HepG2 (cell line): ENCODE measurements around the gene P2RY6. TPM values are rescaled to one million over a fixed set of nuclear protein-coding genes. Genes with fewer than 3 reads are reported as not detected.
A peak's percentile ranks its signal among the peaks of the same experiment; 100 is the strongest.

Experiments used
- ATF5 ChIP-seq: sonication (generic); formaldehyde crosslinking; IDR thresholded peaks from 2 replicates; pipeline ENCODE4 v1.4.0; 2020; ENCODE audit warnings: mild to moderate bottlenecking, low read depth, missing genetic modification reagents
- BRD4 ChIP-seq: sonication (generic); formaldehyde crosslinking; IDR thresholded peaks from 2 replicates; pipeline ENCODE4 v1.4.0; 2020; ENCODE audit warnings: missing genetic modification reagents
- CCAR2 ChIP-seq: fragments of 200-400 bp; formaldehyde crosslinking; optimal IDR thresholded peaks from 2 replicates; pipeline ENCODE3; 2018; ENCODE audit warnings: low read depth, mild to moderate bottlenecking, low read length, moderate library complexity
- CEBPB ChIP-seq: IDR thresholded peaks from 2 replicates; pipeline ENCODE4 v1.6.1; 2011; ENCODE audit warnings: low read depth, low read length, improper control_type of control experiment, borderline replicate concordance
- CSRNP2 ChIP-seq: sonication (generic); formaldehyde crosslinking; conservative IDR thresholded peaks from 2 replicates; pipeline ENCODE4 v1.8.0; 2022; ENCODE audit warnings: low read depth, missing genetic modification reagents
- ESRRA ChIP-seq: sonication (generic); formaldehyde crosslinking; IDR thresholded peaks from 2 replicates; pipeline ENCODE4 v1.5.1; 2020; ENCODE audit warnings: mild to moderate bottlenecking, low read depth, missing genetic modification reagents
- HMGXB3 ChIP-seq: sonication (generic); formaldehyde crosslinking; IDR thresholded peaks from 2 replicates; pipeline ENCODE4 v1.4.0; 2020; ENCODE audit warnings: missing genetic modification reagents, borderline replicate concordance
- MBD4 ChIP-seq: IDR thresholded peaks from 2 replicates; pipeline ENCODE4 v1.6.1; 2012; ENCODE audit warnings: low read length, inconsistent platforms, borderline replicate concordance
- MEIS1 ChIP-seq: sonication (generic); formaldehyde crosslinking; IDR thresholded peaks from 2 replicates; pipeline ENCODE4 v1.9.0; 2021; ENCODE audit warnings: mild to moderate bottlenecking, missing genetic modification reagents, moderate library complexity, borderline replicate concordance
- MTA1 ChIP-seq: sonication (generic); formaldehyde crosslinking; IDR thresholded peaks from 2 replicates; pipeline ENCODE4 v1.4.0; 2020; ENCODE audit warnings: missing genetic modification reagents, mild to moderate bottlenecking, borderline replicate concordance
- NCOA1 ChIP-seq: sonication (generic); formaldehyde crosslinking; IDR thresholded peaks from 2 replicates; pipeline ENCODE4 v1.9.0; 2021; ENCODE audit warnings: missing genetic modification reagents
- NFAT5 ChIP-seq: sonication (generic); formaldehyde crosslinking; IDR thresholded peaks from 2 replicates; pipeline ENCODE4 v1.4.0; 2020; ENCODE audit warnings: missing genetic modification reagents
- NKX3-1 ChIP-seq: sonication (generic); formaldehyde crosslinking; IDR thresholded peaks from 2 replicates; pipeline ENCODE4 v1.5.0; 2020; ENCODE audit warnings: missing genetic modification reagents
- TEAD2 ChIP-seq: sonication (generic); formaldehyde crosslinking; IDR thresholded peaks from 2 replicates; pipeline ENCODE4 v1.9.0; 2021; ENCODE audit warnings: missing genetic modification reagents
- ZBTB1 ChIP-seq: sonication (generic); formaldehyde crosslinking; IDR thresholded peaks from 2 replicates; pipeline ENCODE4 v1.4.0; 2020; ENCODE audit warnings: missing genetic modification reagents, borderline replicate concordance
- ZKSCAN5 ChIP-seq: sonication (generic); formaldehyde crosslinking; IDR thresholded peaks from 2 replicates; pipeline ENCODE4 v1.5.1; 2020; ENCODE audit warnings: mild to moderate bottlenecking, missing genetic modification reagents
- ZNF124 ChIP-seq: sonication (generic); formaldehyde crosslinking; IDR thresholded peaks from 2 replicates; pipeline ENCODE4 v1.4.0; 2020; ENCODE audit warnings: missing genetic modification reagents
- polyA plus RNA-seq, 8 experiments: library from polyadenylated mRNA; depleted of rRNA in 3 of 8; stranded (reverse) in 7 of 8; unstranded in 1 of 8; fragments of >200 nt; fragmentation: Illumina TruSeq in 4 of 8; extraction: Trizol in 4 of 8; gene quantifications; 2 replicates each; pipeline versions ENCODE4 v1.2.1 to v1.2.3, GENCODE V29; 2011 to 2016; ENCODE audit warnings: low read depth in 4 of 8, missing spikeins in 1 of 8, mixed read lengths in 1 of 8; ENCODE audit not compliant: insufficient read depth in 1 of 8
- total RNA-seq, 5 experiments: library from RNA; depleted of rRNA; stranded (reverse); fragments of >200 nt; fragmentation: Illumina TruSeq; extraction: Trizol; gene quantifications; 2 replicates each; pipeline ENCODE4 v1.2.3, GENCODE V29; 2016; ENCODE audit warnings: low read depth in 1 of 5

Gene P2RY6
- total and polyA plus RNA-seq, 2 of the 13 experiments (the other 11 are each of a cell fraction or from before 2014, with no cell fraction given): 0.09 to 0.29 TPM

GRCh38 chr11:73288873-73289707 is 17.0 kb downstream of the P2RY6 start (continued):
- TF ChIP-seq CSRNP2 (no peak), ZKSCAN5 (CRISPR knock-in tag) (no peak), MEIS1 (CRISPR knock-in tag) (no peak), TEAD2 (CRISPR knock-in tag) (no peak), MBD4 (no peak), NFAT5 (CRISPR knock-in tag) (no peak), ZNF124 (no peak), CCAR2 (no peak), BRD4 (CRISPR knock-in tag) (no peak), ESRRA (no peak), CEBPB (no peak), HMGXB3 (CRISPR knock-in tag) (no peak), ATF5 (CRISPR knock-in tag) (no peak), MTA1 (CRISPR knock-in tag) (no peak), NCOA1 (CRISPR knock-in tag) (0 out of 2 replicates have a peak, but pooled peaks have one; percentile 4), ZBTB1 (CRISPR knock-in tag) (no peak), NKX3-1 (CRISPR knock-in tag) (no peak)
